Mesenchymal stem cell (in vitro differentiated cells and primary cell): Measurements from ENCODE around the gene GNLY.

ENCODE experiments used
- DNase-seq: peaks from one replicate; pipeline ENCODE4 v3.0.0-alpha.2; 2013
- H2AFZ ChIP-seq: one replicate; pipeline ENCODE4 v1.6.1; 2013; ENCODE audit warnings: low read depth, mild to moderate bottlenecking, control low read depth, inconsistent platforms, low read length, moderate library complexity
- H2AK5ac ChIP-seq: 2 replicates; pipeline ENCODE4 v1.6.1; 2013; ENCODE audit warnings: low read length, moderate library complexity, mild to moderate bottlenecking, inconsistent platforms; ENCODE audit not compliant: severe bottlenecking
- H2BK120ac ChIP-seq: one replicate; pipeline ENCODE4 v1.6.1; 2013; ENCODE audit warnings: low read depth, mild to moderate bottlenecking, inconsistent platforms, low read length, moderate library complexity
- H2BK12ac ChIP-seq, 2 experiments: one replicate each; pipeline ENCODE4 v1.6.1; 2013; ENCODE audit warnings: inconsistent platforms in 2 of 2, low read length in 2 of 2, mild to moderate bottlenecking in 2 of 2, moderate library complexity in 2 of 2, control low read depth in 1 of 2
- H2BK15ac ChIP-seq: one replicate; pipeline ENCODE4 v1.6.1; 2013; ENCODE audit warnings: mild to moderate bottlenecking, low read depth, inconsistent platforms; ENCODE audit not compliant: poor library complexity, severe bottlenecking
- H2BK5ac ChIP-seq: 2 replicates; pipeline ENCODE4 v1.6.1; 2013; ENCODE audit warnings: low read depth, mild to moderate bottlenecking, low read length, control low read depth, inconsistent platforms; ENCODE audit not compliant: poor library complexity, severe bottlenecking
- H3K14ac ChIP-seq, 2 experiments: one replicate each; pipeline ENCODE4 v1.6.1; 2013; ENCODE audit warnings: inconsistent platforms in 2 of 2, low read length in 2 of 2, control low read depth in 1 of 2, mild to moderate bottlenecking in 1 of 2, moderate library complexity in 1 of 2
- H3K18ac ChIP-seq, 2 experiments: one replicate each; pipeline ENCODE4 v1.6.1; 2013; ENCODE audit warnings: inconsistent platforms in 2 of 2, low read length in 2 of 2, control low read depth in 1 of 2, low read depth in 1 of 2, mild to moderate bottlenecking in 1 of 2
- H3K23ac ChIP-seq, 2 experiments: one replicate each; pipeline ENCODE4 v1.6.1; 2013; ENCODE audit warnings: inconsistent platforms in 2 of 2, low read length in 2 of 2, mild to moderate bottlenecking in 2 of 2, moderate library complexity in 2 of 2, control low read depth in 1 of 2
- H3K27ac ChIP-seq: 2 replicates; pipeline ENCODE4 v1.5.1; 2013; ENCODE audit warnings: mild to moderate bottlenecking, moderate library complexity, low read length, control low read depth, inconsistent platforms; ENCODE audit not compliant: poor library complexity, severe bottlenecking
- H3K27me3 ChIP-seq, 2 experiments: 2 replicates each; pipeline versions ENCODE4 v1.6.1 to v1.7.0; 2013; ENCODE audit warnings: low read length in 2 of 2, mild to moderate bottlenecking in 2 of 2, moderate library complexity in 2 of 2, control low read depth in 1 of 2, inconsistent platforms in 1 of 2; ENCODE audit not compliant: control insufficient read depth in 1 of 2, insufficient read depth in 1 of 2
- H3K36me3 ChIP-seq, 2 experiments: 2 replicates each; pipeline versions ENCODE4 v1.6.1 to v1.7.0; 2013; ENCODE audit warnings: low read length in 2 of 2, control low read depth in 1 of 2, inconsistent platforms in 1 of 2, low read depth in 1 of 2, mild to moderate bottlenecking in 1 of 2; ENCODE audit not compliant: insufficient read depth in 2 of 2, control insufficient read depth in 1 of 2
- H3K4ac ChIP-seq, 2 experiments: one replicate each; pipeline ENCODE4 v1.6.1; 2013; ENCODE audit warnings: inconsistent platforms in 2 of 2, low read length in 2 of 2, mild to moderate bottlenecking in 2 of 2, moderate library complexity in 2 of 2, control low read depth in 1 of 2, low read depth in 1 of 2
- H3K4me1 ChIP-seq: 2 replicates; pipeline ENCODE4 v1.6.1; 2013; ENCODE audit warnings: low read depth, low read length, control low read depth; ENCODE audit not compliant: control insufficient read depth, insufficient read depth
- H3K4me2 ChIP-seq: 2 replicates; pipeline ENCODE4 v1.6.1; 2013; ENCODE audit warnings: low read length, mild to moderate bottlenecking, inconsistent platforms; ENCODE audit not compliant: poor library complexity, severe bottlenecking
- H3K4me3 ChIP-seq, 2 experiments: 2 replicates each; pipeline versions ENCODE4 v1.5.1 to v1.7.0; 2013; ENCODE audit warnings: low read length in 2 of 2, mild to moderate bottlenecking in 2 of 2, control low read depth in 1 of 2, low read depth in 1 of 2; ENCODE audit not compliant: insufficient read depth in 1 of 2
- H3K79me1 ChIP-seq: replicated peaks from 2 replicates; pipeline ENCODE4 v1.6.1; 2013; ENCODE audit warnings: mild to moderate bottlenecking, control low read depth, low read length, inconsistent platforms; ENCODE audit not compliant: poor library complexity, severe bottlenecking
- H3K9ac ChIP-seq: 2 replicates; pipeline ENCODE4 v1.7.0; 2013; ENCODE audit warnings: mild to moderate bottlenecking, low read length, moderate library complexity
- H3K9me3 ChIP-seq: 2 replicates; pipeline ENCODE4 v1.7.0; 2013; ENCODE audit warnings: mild to moderate bottlenecking, low read length; ENCODE audit not compliant: control insufficient read depth
- H4K8ac ChIP-seq: one replicate; pipeline ENCODE4 v1.6.1; 2013; ENCODE audit warnings: inconsistent platforms, mild to moderate bottlenecking, low read length, moderate library complexity
- H4K91ac ChIP-seq: one replicate; pipeline ENCODE4 v1.6.1; 2013; ENCODE audit warnings: mild to moderate bottlenecking, low read length, inconsistent platforms
- WGBS: methylation state at CpG from one replicate; pipeline ENCODE4 v1.1.7; 2013; ENCODE audit warnings: mixed read lengths; 5-methylcytosine and 5-hydroxymethylcytosine counted together

Gene GNLY

DNA sequence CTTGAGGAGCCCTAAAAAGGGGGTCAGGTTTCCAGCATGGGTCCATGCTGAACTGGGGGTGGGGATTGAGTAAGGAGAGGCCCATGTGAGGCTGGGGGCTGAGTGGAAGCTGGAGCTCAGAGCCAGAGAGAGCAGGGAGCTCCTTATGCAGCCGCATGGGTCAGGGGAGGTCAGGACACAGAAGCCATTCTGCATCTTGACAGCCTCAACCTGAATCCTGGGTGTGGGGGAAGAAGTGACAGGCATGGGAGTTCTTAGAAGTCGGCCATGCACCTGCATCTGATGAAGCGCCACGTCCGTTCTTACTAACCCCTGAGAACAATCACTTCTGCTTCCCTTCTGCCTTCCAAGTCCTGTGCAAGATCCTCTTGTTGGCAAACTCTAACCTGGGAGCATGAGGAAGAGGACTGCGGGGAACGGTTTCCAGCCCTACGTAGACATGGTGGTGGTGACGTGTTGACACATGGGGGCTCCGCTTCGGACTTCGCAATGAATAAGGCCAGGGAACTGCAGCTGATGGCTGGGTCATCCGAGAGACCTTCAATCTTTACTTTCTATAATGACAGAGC, 22.3 kb downstream of the GNLY start:
- no peak overlapping the region for H4K8ac ChIP-seq
- H4K91ac ChIP-seq, result no peak overlapping the region
- H3K36me3 ChIP-seq, result no peaks in the 10 kb centered on the region
- no peak overlapping the region for H2BK15ac ChIP-seq
- H3K27me3 ChIP-seq, result peaks cover 20 to 35% of the 10 kb centered on the region in 2 experiments
- no peak overlapping the region for H3K27ac ChIP-seq
- no peak overlapping the region for H2AK5ac ChIP-seq
- H2BK120ac ChIP-seq, result no peak overlapping the region
- no peak overlapping the region for H3K4me3 ChIP-seq
- H2BK5ac ChIP-seq, result no peak overlapping the region
- H2BK12ac ChIP-seq, result no peak overlapping the region
- no peak overlapping the region for H3K23ac ChIP-seq
- no peak for DNase-seq
- 84% methylated on average over 10 of the region's 13 CpGs for WGBS
- no peaks in the 10 kb centered on the region for H3K4me1 ChIP-seq
- H3K9ac ChIP-seq, result no peak overlapping the region
- H3K9me3 ChIP-seq, result peaks cover 6% of the 10 kb centered on the region
- no peaks in the 10 kb centered on the region for H3K79me1 ChIP-seq
- no peak overlapping the region for H3K4ac ChIP-seq
- H3K18ac ChIP-seq, result no peak overlapping the region
- no peak overlapping the region for H3K4me2 ChIP-seq
- no peak overlapping the region for H3K14ac ChIP-seq
- H2AFZ ChIP-seq, result no peak overlapping the region

DNA sequence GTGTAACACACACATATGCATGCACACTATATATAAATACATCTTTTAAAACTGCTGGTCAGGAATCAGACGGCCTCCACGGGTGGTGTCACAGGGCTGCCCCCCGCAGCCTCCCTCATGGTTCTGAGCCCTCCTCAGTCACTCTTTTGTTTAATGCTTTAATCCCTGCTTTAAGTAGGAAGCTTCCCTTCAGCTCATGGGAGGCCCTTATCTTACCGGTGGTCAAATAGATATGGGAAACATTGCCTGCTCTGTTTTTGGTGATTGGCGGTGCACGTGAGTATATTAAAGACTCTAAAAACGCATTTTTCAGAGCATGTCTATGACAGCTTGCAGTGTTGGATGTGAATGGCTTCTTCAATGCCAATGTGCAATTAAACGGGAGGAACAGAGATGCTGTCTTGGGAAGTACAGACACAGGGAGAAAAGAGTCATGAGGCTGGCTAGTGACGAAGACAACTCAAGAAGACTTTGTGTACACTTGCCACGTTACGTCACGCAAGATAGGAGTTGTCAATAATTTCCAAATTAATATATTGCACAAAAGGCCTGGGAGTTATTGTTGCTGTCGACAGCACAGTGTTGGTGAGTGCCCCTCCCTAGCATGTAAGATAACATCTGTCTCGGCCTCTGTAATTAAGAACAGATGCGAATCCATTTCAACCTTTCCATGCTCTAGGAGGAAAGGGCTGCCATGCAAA, 23.3 kb downstream of the GNLY start:
- H2BK15ac ChIP-seq, result no peak overlapping the region
- peaks cover 20 to 26% of the 10 kb centered on the region in 2 experiments for H3K27me3 ChIP-seq
- no peak overlapping the region for H2BK12ac ChIP-seq
- no peak overlapping the region for H2AK5ac ChIP-seq
- H3K9me3 ChIP-seq, result peaks cover 6% of the 10 kb centered on the region
- no peak for DNase-seq
- no peak overlapping the region for H3K23ac ChIP-seq
- no peak overlapping the region for H3K14ac ChIP-seq
- no peak overlapping the region for H3K27ac ChIP-seq
- no peaks in the 10 kb centered on the region for H3K36me3 ChIP-seq
- H3K4me3 ChIP-seq, result no peak overlapping the region
- H3K4me2 ChIP-seq, result no peak overlapping the region
- no peaks in the 10 kb centered on the region for H3K79me1 ChIP-seq
- H2BK5ac ChIP-seq, result no peak overlapping the region
- no peak overlapping the region for H2AFZ ChIP-seq
- no peak overlapping the region for H3K18ac ChIP-seq
- no peak overlapping the region for H3K4ac ChIP-seq
- WGBS, result 83% methylated on average over 15 of the region's 15 CpGs
- no peak overlapping the region for H4K91ac ChIP-seq
- H2BK120ac ChIP-seq, result no peak overlapping the region
- no peak overlapping the region for H4K8ac ChIP-seq
- H3K4me1 ChIP-seq, result no peaks in the 10 kb centered on the region
- no peak overlapping the region for H3K9ac ChIP-seq

DNA sequence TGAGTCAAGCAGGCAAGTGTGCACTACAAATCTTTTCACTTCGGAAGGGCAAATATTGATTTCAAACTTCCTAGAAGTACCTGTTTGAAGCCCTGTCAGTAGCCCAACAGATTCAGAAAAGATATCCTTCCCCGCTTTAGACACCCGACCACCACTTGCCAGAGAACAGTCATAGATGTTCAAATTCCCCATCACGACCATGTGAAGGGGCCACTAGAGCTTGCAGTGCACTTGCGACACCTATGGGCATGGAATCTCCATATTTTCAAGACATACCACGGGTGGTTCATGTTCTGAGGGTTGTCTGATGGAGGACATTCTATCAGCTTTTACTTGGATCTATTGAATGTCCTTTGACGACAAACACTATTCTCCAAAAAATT, 23.8 kb downstream of the GNLY start:
- Histone ChIP-seq H3K27me3 (peaks cover 20 to 24% of the 10 kb centered on the region in 2 experiments), H3K4me2 (no peak overlapping the region), H3K4me3 (no peak overlapping the region), H3K23ac (no peak overlapping the region), H3K18ac (no peak overlapping the region), H3K9me3 (peaks cover 6% of the 10 kb centered on the region), H2AK5ac (no peak overlapping the region), H2BK5ac (no peak overlapping the region), H3K9ac (no peak overlapping the region), H2AFZ (no peak overlapping the region), H2BK12ac (no peak overlapping the region), H3K79me1 (no peaks in the 10 kb centered on the region), H2BK120ac (no peak overlapping the region), H3K4me1 (no peaks in the 10 kb centered on the region), H4K8ac (no peak overlapping the region), H4K91ac (no peak overlapping the region), H3K27ac (no peak overlapping the region), H3K36me3 (no peaks in the 10 kb centered on the region), H3K4ac (no peak overlapping the region), H2BK15ac (no peak overlapping the region), H3K14ac (no peak overlapping the region)
- 87% methylated on average over 7 of the region's 7 CpGs for WGBS
- DNase-seq, result no peak

DNA sequence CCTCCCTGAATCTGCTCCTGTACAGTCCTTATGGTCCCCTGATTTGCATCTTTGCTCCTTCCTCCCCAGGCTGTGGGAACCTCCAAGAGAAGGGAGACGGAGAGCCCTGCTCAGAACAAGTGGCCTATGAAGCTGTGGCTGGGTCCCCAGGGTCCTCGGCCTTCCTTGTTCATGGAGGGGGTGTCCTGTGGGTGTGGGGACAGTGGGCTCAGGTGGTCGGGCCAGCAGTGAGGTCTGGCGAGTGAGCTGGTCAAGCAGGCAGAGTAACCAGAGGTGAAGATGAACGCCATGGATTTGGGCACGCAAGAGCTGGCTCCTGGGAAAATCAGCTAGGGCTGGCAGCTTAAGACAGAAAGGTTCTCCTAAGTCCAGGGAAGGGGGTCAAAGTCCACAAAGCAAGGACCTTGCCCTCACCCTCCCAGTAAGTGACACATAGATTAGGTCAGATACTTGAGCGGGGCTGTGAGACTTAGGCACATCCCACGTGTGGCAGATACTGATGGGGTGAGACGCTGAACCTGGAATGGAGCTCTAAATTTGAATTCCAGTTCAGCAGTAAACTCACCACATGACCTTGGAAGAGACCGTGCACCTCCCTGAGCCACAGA, 24.8 kb downstream of the GNLY start:
- Histone ChIP-seq H4K91ac (no peak overlapping the region), H3K36me3 (no peaks in the 10 kb centered on the region), H3K9me3 (peaks cover 6% of the 10 kb centered on the region), H3K27me3 (peaks cover 17 to 20% of the 10 kb centered on the region in 2 experiments), H3K9ac (no peak overlapping the region), H2BK12ac (no peak overlapping the region), H2AFZ (no peak overlapping the region), H2BK120ac (no peak overlapping the region), H2AK5ac (no peak overlapping the region), H3K14ac (no peak overlapping the region), H3K27ac (no peak overlapping the region), H3K18ac (no peak overlapping the region), H3K4ac (no peak overlapping the region), H4K8ac (no peak overlapping the region), H3K79me1 (no peaks in the 10 kb centered on the region), H3K23ac (no peak overlapping the region), H2BK5ac (no peak overlapping the region), H2BK15ac (no peak overlapping the region), H3K4me1 (no peaks in the 10 kb centered on the region), H3K4me3 (peak overlapping the region in 1 of 2 experiments; percentile 38), H3K4me2 (no peak overlapping the region)
- WGBS, result 86% methylated on average over 10 of the region's 10 CpGs
- no peak for DNase-seq
